Cerebellar cortex (tissue), 1 donor: ENCODE measurements around the gene SNED1.

Experiments
- DNase-seq: peaks from one replicate; pipeline ENCODE4 v3.0.0-alpha.2; 2015; ENCODE audit warnings: low spot score

The SNED1 gene

DNA sequence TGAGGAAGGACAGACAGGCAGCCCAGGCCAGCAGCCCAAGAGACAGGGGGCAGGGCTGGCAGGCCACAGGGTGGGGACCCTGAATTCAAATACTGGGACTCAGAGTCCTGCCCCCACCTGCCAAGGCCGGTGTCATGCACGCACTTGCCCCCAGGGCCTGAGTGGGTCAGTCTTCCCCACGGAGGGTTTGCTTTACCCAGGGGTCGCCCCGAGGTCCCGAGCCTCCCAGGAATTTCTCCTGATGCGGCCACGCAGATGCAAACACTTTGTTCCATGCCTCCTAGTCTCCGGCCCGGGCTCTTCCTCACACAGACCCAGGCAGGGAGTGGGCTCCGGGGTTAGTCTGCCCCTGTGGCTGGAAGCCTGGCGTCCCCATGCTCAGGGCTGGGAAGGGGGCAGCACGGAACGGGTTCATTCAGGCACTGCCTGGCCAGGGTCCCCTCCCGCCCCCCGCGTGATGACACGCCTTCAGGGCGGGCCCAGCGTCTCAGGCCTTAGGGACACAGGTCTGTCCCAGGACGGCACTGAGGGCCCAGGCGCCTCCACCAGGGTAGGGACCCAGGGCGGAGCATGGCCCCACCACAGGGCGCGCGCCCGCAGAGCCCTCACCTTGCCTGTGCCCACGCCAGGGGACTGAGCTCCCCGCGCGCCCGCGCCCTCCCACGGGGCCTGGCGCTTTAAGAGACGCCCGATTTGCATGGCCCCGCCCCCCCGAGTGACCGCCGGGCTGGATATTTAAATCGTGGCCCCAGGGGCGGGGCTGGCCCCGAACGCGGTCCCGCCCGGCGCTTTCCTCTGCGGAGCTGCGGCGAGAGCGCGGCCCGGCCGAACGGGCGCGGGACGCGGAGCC is at the start of gene SNED1:
TSS of gene SNED1 (plus strand) at position 763 of the 850 bp plus-strand sequence. CDS start 220 bp downstream, outside the sequence.
- DNase-seq: peak; percentile 74

DNA sequence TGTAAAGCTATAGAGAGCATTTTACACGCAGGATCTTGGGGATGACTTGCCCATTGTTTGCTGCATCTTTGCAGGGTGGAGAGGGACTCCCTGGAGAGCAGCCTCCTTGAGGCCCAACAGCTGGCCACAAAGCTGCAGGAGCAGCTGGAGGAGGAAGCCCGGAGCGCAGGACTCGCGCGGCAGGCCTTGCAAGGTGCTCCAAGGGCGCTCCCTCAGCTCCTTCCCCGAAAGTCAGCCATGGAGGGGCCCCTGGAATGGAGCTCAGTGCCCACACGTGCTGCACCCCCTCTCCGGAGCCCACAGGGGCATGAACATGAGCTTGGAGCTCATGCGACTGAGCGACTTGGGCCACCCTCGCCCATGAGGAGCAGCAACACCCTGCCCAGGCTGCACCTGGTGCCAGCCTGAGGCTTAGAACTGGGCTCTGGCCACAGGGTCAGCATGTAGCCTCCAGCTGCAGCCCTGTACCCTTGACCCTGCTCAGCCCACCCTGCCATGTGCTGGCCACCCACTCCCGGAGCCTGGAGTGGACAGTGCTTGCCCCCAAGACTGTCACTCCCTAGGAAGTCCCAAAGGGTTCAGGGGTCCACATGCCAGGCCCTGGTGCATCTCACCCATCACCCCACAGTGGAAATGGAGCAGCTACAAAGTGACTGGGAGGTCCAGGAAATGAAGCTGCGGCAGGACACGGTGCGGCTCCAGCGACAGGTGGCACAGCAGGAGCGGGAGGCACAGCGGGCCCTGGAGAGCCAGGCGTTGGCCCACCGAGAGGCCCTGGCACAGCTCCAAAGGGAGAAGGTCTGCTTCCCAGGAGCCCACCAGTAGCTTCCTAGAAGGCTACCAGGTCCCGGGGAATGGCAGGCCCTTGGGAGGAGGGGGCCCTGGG is 49.3 kb upstream of the SNED1 start:
- DNase-seq: no peak

GRCh38 chr2:240949791-240950705 is 48.4 kb upstream of the SNED1 start:
- no peak for DNase-seq

DNA sequence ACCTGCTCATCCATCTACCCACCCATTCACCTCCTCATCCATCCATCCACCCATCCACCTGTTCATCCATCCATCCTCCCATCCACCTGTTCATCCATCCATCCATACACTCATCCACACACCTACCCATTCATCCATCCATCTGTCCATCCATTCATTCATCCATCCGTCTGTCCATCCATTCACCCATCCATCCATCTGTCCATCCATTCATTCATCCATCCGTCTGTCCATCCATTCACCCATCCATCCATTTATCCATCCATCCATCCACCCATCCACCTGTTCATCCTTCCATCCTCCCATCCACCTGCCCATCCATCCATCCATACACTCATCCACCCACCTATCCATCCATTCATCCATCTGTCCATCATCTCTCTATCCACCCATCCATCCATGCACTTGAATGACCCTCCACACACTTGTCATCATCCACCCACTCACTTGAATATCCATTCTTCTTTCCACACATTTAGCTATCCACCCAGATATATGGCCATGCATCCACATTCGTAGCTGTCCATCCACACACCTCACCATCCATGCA is 47.3 kb upstream of the SNED1 start:
- DNase-seq: no peak

DNA sequence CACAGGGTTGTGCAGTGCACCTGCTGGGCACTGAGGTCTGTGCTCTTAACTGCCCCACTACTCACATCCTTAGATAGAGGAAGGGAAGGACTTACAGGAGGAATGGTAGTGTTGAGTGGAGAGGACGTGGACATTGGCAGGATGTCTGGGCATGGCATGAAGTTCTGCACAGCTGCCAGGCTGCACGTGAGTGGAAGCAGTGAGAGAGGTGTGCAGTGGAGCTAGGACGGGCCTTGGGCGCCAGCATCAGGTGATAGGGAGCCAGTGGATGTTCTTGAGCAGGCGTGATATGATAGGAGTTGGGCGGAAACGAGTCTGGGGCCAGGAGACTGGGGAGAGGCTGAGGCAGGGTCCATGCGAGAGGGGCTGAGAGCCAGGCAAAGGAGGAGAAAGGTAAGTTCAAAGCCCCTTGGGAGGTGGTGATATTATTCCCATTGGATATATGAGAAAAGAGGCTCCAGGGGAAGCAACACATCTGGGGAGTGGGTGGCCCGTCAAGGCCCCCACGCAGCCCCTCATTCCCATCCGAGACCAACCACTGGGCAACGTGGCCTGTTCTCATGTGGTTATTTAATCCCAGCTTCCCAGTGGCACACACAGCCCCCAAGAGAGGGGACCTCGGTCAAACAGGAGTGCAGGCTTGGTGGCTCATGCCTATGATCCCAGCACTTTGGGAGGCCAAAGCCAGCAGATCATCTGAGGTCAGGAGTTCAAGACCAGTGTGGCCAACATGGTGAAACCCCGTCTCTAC is 45.7 kb upstream of the SNED1 start:
- DNase-seq: no peak

GRCh38 chr2:240953426-240954410 is 44.7 kb upstream of the SNED1 start:
- no peak for DNase-seq

DNA sequence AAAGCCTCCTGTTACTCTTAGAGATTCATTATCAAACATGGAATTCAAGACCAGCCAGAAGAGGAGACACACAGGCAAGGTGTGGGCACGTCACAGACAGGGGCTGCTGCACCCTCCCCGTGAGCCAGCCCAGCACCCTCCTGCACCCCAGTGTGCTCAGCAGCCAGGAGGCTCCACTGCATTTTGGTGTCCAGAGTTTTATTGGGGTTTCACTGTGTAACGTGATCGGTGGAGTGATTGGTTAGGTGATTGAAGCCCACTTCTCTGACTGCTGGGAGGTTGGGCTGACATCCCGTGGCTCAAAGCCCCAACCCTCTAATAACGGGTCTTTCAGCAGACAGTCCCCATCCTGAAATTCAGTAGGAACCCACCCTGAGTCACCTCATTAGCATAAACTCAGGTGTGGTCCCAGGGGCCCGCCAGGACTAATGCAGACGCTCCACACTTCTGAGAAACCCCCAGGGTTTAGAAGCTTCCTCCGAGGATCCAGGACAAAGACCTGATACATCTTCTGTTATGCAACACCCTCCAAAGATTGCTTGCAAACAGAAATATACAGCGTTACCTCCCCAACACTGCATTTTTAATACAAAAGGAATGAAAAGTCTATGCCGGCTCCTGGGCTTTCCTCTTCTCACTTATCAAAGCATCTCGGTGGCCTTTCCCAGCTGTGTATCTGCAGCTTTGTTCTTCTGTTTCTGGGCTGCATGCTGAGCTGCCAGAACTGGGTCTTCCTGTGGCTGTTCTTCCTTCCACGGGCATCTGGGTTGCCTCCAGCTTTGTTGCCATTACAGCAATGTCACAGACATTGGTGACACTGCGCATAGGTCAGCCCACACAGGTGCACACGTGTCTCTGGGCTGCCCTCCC is 43.7 kb upstream of the SNED1 start:
- no peak for DNase-seq

DNA sequence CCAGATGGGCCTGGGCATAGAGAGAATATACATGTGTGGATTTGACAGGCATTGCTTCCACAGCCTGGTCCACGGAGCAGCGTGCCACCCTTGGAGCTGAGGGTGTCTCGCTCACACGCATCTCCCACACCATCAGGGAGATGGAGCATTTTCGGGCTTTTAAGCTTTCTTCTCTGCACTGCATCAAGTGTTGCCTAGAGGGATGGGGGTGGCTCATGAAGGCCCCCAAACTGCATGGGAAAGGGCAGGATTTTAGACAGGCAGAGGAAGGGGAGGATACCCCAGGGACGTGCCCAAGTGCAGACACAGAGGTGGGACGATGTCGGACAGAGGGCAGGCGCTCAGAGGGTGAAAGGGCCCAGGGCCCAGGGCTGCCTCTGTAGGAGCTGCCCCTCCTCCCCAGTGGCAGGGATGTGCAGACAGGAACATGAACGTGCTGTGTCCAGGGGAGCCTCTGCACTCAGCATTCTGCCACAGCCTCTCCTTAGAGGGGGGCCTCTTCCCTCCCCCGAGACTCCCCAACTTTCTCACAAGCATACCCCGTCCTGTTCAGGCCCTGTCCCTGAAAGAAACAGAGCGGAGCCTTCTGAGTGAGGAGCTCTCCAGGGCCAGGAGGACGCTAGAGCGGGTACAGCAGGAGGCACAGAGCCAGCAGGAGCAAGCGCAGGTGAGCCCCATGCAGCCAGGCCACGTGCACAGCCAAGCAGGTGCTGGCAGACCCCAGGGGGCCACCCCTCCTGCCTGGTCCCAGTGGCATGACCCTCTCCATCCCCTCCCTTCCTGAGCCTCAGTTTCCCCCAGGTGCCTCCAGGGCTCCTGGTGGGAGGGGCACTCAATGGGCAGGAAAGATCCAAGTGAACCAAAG is 42.9 kb upstream of the SNED1 start:
- no peak for DNase-seq

- DNase-seq: no peak
Measured at GRCh38 chr2:240956171-240956934, 42.1 kb upstream of the SNED1 start.

GRCh38 chr2:240956935-240957655 is 41.3 kb upstream of the SNED1 start:
- DNase-seq: peak; percentile 15

- DNase-seq: peak; percentile 25
Measured at GRCh38 chr2:240957656-240958365, 40.6 kb upstream of the SNED1 start.

GRCh38 chr2:240958366-240959213 is 39.8 kb upstream of the SNED1 start:
- no peak for DNase-seq

GRCh38 chr2:240959214-240959940 is 39.0 kb upstream of the SNED1 start:
- DNase-seq: no peak

DNA sequence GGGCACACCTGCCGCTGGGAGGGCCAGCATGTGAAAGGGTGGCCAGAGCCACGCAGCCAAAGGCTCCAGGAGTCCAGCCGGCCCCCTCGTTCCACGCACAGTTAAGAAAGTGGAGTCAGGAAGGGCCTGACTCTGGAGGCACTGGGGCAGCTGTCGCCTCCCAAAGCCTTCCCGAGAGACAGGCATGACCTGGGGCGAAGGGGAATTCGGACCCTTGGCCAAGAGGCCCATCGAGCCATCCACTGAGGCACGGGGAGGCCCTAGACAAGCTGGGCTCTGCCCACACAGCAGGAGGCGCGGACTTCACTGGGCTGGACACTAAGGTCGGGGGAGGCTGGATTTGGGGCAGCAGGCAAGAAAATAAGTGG is 38.5 kb upstream of the SNED1 start:
- DNase-seq: no peak
